Left cardiac atrium (tissue), 4 donors: ENCODE measurements around the gene CDKAL1. TPM values are rescaled to one million over a fixed set of nuclear protein-coding genes. Genes with fewer than 3 reads are reported as not detected.
A peak's percentile ranks its signal among the peaks of the same experiment; 100 is the strongest.
"Not testable (repeated sequence)": the region's sequence is repeated elsewhere in the genome, so short reads cannot be mapped to it uniquely, and the experiment has no call there.

ENCODE experiments used
- ATAC-seq, 2 donors: fragments of 200-7000 bp; cut with Tn5 transposase; one replicate each; pipeline ENCODE4 v1.9.1; 2020; ENCODE audit warnings: mild to moderate bottlenecking in 2 of 2, moderate library complexity in 2 of 2
- DNase-seq: peaks from one replicate; pipeline ENCODE4 v3.0.0-alpha.2; 2020
- intact Hi-C, 2 donors: fragments of 100-400 bp; cut with DNase I; formaldehyde crosslinking; loops; one replicate each; pipeline versions ENCODE4 v1.14.1 to v1.15.1; 2022 to 2023
- total RNA-seq, 2 donors: library from RNA; stranded (reverse); fragmentation: NEBNext Ultra II Directional; extraction: Animal tissue kit (Norgen Biotek cat#: 25700); gene quantifications; one replicate each; pipeline ENCODE4 v1.2.1, GENCODE V29; 2021
- donor health status: DM: no; HTN: yes; CAD: no.
- donor health status: DM: no; HTN: yes; CAD: no; lungs with severe emphysema.
- donor health status: DM: yes; HTN: yes; CAD: no.
- donor health status: Dilated cardiomyopathy.

The CDKAL1 gene
- total RNA-seq, 2 donors from 2014 or later = 9.8 to 10.8 TPM

GRCh38 chr6:21083708-21084107, 549.5 kb downstream of the CDKAL1 start:
- ATAC-seq = no peak
- intact Hi-C loops = no loop called here
- no peak for DNase-seq

DNA sequence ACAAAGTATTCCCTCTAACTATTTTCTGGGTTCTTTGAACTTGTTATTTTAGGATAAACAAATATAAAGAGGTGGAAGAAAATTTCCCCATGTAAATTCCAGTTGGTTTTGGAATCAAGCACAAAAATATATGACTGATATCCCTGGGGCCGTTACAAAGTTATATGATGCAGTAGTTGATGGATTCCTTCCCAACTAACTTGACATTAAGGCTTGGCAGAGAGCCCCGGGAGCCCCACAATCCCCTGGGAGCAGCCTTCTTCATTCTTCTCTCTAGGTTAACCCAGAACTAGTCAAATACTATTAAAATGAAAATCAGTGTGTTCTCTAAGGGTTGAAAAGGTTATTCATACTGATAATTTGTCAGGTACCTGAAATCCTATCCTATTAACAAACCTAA, 550.4 kb downstream of the CDKAL1 start:
- ATAC-seq (no peak), DNase-seq (no peak)
- intact Hi-C loops = no loop called here

DNA sequence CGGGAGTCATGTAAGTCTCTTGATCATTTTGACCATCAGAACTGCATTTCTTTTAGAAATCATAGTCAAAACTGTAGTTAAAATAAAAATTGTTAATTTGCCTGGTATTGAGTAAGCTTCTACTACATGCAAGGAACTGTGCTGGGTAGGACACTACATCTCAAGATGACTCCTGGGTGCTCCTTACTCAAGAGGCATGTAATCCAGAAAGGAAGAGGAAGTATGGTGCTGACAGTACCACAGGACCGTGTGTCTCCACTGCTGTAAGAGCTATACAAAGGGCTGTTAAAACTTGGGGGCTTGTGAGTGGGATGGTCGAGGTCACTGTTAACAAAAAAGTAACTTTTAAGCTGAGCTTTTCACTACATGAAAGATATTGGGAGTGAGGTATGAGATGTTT, 551.0 kb downstream of the CDKAL1 start:
- ATAC-seq = no peak
- intact Hi-C loops = no loop called here

DNA sequence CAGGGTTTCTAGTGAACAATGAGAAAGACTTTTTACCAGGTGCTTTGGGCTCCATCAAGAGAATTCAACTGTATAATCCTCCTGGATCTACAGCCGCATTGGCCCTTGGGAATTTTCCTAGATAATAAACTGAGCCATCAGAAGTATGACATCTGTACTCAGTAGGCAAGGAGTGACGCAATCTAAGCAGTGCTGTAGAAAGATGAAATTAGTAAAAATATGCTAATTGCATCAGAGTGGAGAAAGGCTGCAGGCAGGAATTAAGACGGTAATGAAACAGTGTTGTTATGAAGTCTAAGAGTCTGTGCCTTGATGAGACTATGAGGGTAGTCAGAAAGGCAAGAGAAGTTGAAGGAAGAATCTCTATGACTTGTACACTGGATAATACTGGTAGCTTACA, 551.4 kb downstream of the CDKAL1 start:
- ATAC-seq (no peak), DNase-seq (no peak)
- intact Hi-C loops = no loop called here

More for the DNA sequence above, 551.0 kb downstream of the CDKAL1 start:
- no peak for DNase-seq

- ATAC-seq (no peak), DNase-seq (no peak)
- intact Hi-C loops = no loop called here
These were observed 552.9 kb downstream of the CDKAL1 start for GRCh38 chr6:21087188-21087587.

GRCh38 chr6:21091411-21091810, 557.2 kb downstream of the CDKAL1 start:
- intact Hi-C loops = no loop called here
- no peak for ATAC-seq
- no peak for DNase-seq

GRCh38 chr6:21092231-21092772, 558.0 kb downstream of the CDKAL1 start:
- DNase-seq, intact Hi-C loops, ATAC-seq: not testable (repeated sequence)

DNA sequence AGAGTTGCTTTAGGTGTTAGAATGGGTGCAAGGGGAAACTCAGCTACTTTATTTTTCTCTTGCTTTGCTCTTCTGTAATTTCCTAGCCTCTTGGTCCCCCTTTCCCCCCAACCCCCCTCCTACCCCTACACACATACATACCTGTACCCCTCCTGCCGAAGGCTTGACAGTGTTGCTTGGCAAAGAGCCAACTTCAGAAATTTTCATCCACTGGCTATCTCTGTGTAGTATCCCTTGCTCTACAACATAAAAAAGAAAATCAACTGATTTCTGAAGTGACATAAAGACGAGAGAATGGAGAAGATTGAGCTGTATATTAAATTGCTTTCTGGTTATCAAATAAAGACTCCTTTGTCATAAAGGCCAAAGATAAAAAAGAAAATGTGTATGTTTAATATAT, 561.2 kb downstream of the CDKAL1 start:
- no peak for DNase-seq
- ATAC-seq = no peak
- intact Hi-C loops = no loop called here

DNA sequence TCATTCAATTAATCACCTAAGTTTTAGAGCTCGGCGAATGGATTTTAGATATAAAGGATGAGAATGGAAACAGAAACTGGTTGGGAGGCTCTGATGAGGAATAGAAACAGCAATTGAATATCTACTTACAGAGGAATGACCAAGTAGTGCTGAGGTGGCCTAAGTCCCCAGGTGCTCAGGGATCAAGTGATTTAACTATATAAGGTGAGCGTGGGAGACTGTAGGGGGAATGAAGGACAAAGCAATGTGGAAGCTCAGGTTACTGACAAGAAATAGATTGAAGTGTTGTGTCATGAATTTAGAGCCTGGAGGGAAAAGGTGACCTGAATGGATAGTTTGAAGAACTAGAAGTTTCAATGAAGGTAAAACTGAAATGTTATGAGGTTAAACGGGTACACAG, 563.9 kb downstream of the CDKAL1 start:
- intact Hi-C loops = no loop called here
- no peak for ATAC-seq
- DNase-seq = no peak

- DNase-seq = no peak
- intact Hi-C loops = no loop called here
- ATAC-seq = no peak
These were observed 564.5 kb downstream of the CDKAL1 start for GRCh38 chr6:21098744-21099143.

DNA sequence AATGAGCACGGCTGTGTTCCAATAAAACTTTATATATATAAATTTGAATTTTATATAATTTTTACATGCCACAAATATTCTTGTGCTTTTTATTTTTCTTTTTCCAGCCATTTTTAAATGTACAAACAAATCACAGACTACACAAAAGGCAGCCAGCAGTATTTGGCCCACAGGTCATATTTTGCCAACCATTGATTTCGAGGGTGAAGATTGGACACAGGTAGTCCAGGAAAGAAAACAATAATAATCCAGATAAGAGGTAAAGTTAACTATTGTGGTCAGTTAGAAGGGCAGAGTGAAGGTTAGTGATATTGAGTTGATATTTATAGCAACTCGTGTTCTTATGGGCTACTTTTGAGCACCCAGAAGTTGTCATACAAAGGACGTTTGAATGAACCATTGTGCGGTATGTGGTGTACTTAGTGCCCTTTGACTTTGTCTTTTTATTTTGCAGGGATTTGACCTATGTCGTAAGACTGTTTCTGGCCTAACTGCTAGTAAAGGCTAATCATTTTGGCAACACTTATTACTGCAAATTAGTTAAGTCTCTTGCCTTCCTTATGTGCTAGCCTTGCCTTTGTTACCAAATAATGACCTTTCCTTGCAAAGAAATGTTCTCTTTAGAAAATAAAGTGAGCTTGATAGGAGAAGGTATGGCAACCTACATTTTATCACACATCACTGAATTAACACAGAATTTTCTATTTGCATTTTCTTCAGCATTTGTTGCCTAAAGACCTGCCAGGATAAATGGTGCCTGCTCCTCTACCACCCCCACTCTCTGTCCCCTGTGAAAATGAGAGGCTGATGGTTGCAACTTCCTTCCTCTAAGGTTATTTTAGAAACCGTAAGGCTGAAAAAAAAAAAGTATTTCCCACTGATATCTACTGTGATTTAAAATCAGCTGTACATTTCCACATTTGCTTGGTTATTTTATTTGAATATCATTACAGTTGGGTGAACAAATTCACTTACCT, 565.4 kb downstream of the CDKAL1 start:
- intact Hi-C loops = no loop called here
- ATAC-seq = no peak
- no peak for DNase-seq

DNA sequence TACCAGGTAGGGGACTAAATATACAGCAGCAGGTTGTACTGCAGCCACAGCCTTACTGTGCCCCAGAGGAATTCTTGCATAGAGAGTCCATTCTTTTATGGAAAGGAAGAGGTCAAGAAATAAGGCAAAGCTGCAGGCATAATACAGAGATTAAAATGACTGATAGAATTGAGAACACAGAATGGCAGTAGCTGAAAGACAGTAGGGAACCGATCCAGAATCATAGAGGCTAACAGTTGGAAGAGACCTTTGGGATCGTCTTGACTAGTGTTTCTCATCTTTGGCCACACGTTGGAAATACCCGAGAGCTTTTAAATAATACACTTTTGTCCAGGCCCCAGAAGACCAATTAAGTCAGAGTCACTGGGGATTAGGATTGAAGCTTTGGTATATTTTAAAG, 566.7 kb downstream of the CDKAL1 start:
- ATAC-seq = no peak

GRCh38 chr6:21101694-21102093, 567.4 kb downstream of the CDKAL1 start:
- DNase-seq (no peak), ATAC-seq (no peak)
- intact Hi-C loops = no loop called here

More for the DNA sequence above, 566.7 kb downstream of the CDKAL1 start:
- DNase-seq = no peak
- intact Hi-C loops = no loop called here

DNA sequence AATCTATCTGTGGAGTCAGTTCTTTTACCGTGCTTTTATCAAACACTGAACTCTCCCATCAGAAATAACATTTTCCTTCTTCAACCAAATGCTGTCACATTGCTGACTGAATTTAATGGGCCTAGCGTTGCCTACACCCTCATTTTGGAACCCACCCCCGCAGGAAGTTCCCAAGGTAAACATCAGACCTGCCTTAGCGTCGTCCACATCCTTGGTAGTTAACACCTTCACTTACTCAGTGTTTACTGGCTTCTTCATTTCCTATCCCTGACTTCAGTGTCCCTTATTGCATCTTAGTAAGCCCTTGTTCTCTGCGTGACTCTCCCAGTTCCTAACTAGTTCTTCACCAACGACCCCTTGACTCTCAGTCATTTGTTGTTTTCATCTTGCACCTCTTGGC, 567.9 kb downstream of the CDKAL1 start:
- ATAC-seq (no peak), DNase-seq (no peak)
- intact Hi-C loops = no loop called here

DNA sequence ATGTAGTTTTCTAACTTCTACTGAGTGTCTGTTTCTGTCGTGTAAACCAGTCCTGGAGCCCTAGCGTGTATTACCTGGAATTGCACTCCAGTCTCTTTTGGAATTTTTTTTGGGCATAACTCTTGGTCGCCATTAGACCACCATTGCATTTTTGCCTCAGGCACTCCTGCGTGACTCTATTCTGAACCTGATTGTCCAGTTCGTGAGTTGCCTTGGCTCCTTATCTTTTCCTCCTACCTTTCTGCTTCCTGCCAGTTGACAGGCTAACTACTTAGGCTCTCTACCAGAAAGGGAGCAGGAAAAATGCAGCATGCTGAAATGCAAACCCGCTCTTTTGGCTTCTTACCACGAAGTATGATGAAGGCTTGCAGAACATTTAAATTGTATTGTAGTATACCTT, 568.4 kb downstream of the CDKAL1 start:
- ATAC-seq = no peak
- intact Hi-C loops = no loop called here
- no peak for DNase-seq

DNA sequence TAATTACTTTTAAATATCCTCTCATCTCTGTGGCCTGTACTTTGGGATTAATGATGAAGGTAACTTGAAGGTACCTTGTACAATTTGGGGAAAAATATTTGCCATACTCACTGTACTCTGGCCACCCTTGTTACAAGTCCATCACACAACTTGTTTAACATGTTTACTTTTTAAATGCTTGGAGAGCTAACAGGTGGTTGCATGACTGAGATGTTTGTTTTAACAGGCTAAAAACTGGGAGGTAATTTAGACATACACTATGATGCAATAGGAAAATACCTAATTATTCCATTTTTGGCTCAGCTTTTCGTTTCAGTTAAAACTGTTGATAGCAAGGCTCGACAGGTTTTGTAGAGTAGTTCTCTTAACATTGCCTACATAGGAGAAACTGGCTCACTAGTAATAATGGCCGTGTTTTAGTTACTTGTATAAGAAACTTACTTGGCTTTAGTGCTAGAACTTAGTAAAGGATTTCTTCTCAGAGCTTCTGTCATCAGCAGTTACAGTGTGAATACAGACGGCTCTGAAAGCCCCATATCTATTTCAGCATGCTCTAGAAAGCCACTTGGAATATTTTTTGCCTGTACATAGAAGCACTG, 569.5 kb downstream of the CDKAL1 start:
- ATAC-seq (peak in 1 of 2 donors; percentile 38), DNase-seq (no peak)
- intact Hi-C loops = no loop called here

DNA sequence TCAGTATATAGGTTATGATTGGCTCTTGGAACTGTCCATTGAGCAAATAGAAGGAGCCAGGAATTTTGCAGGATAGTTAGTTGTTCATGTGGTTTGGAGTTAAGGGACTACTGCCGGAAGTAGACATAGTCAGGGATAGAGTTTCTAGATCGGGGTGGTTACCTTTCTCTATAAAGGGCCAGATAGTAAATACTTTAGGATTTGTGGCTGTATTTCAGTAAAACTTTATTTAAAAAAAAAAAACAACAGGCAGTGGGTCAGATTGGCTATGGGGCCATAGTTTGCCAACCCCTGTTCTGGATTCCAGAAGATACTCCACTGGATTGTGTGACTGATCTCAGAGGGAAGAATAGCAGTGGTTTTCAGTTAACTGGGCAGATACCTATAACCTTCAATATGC, 570.0 kb downstream of the CDKAL1 start:
- no peak for ATAC-seq
- intact Hi-C loops = no loop called here
- DNase-seq = no peak

- no peak for ATAC-seq
- DNase-seq = no peak
- intact Hi-C loops = no loop called here
These were observed 573.5 kb downstream of the CDKAL1 start for GRCh38 chr6:21107796-21108195.

- intact Hi-C loops = no loop called here
- ATAC-seq (peak in 1 of 2 donors; percentile 32), DNase-seq (no peak)
These were observed 575.3 kb downstream of the CDKAL1 start for GRCh38 chr6:21109391-21110178.

DNA sequence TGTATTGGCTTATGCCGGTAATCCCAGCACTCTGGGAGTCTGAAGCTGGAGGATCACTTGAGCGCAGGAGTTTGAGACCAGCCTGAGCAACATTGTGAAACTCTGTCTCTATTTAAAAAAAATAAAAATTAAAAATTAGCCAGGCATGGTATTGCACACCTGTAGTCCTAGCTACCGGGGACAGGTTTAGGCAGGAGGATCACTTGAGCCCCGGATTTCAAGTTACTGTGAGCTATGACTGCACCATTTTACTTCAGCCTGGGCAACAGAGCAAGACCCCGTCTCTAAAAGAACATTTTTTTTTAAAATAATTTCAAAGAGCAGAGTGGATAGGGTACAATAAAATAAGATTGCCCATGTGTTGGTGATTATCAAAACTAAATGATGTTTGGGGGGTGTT, 576.4 kb downstream of the CDKAL1 start:
- no peak for ATAC-seq
- DNase-seq = no peak
- intact Hi-C loops = no loop called here
